Sigmoid colon (tissue), 4 donors: Measurements from ENCODE around the gene TCF7L1.

Experiments used
- EP300 ChIP-seq, 4 donors: sonication (generic); formaldehyde crosslinking; IDR thresholded peaks; one replicate each; pipeline ENCODE4 v1.6.1; 2017; ENCODE audit warnings: antibody characterized with exemption in 4 of 4
- POLR2A ChIP-seq, 2 donors: fragments of 450-650 bp; IDR thresholded peaks; one replicate each; pipeline ENCODE4 v1.6.1; 2016; ENCODE audit warnings: antibody characterized with exemption in 2 of 2, mild to moderate bottlenecking in 2 of 2, moderate library complexity in 2 of 2
- POLR2AphosphoS5 ChIP-seq, 4 donors: sonication (generic); formaldehyde crosslinking; IDR thresholded peaks; one replicate each; pipeline ENCODE4 v1.6.1; 2017; ENCODE audit warnings: antibody characterized with exemption in 4 of 4
- TF ChIP-seq, protein P1 (sequence below), 4 experiments: fragments of 450-650 bp in 3 of 4; fragments of 200-600 bp in 1 of 4; IDR thresholded peaks; one replicate each; pipeline ENCODE4 v1.5.1; 2016 to 2019; ENCODE audit warnings: antibody characterized with exemption in 4 of 4, mild to moderate bottlenecking in 3 of 4, moderate library complexity in 2 of 4

DNA sequence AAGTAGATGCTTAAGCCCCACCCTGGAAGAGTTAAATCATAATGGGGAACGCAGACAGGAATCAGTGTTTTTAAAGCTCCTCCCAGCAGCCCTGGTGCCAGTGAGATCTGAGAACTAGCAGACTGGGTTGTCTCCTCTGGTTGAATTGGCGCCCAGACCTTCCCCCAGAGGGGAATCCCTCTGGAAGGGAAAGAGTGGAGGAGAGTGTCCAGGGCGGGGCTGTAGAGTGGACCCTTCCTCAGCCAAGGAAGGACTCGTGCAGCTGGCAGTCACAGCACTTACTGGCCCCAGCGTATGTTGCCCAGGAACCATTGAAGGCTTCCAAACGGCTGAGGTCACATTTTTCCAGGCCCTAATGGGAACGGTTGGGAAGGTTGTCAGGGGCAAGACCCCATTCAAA, 132.1 kb downstream of the TCF7L1 start:
- TF ChIP-seq, protein P1, sequence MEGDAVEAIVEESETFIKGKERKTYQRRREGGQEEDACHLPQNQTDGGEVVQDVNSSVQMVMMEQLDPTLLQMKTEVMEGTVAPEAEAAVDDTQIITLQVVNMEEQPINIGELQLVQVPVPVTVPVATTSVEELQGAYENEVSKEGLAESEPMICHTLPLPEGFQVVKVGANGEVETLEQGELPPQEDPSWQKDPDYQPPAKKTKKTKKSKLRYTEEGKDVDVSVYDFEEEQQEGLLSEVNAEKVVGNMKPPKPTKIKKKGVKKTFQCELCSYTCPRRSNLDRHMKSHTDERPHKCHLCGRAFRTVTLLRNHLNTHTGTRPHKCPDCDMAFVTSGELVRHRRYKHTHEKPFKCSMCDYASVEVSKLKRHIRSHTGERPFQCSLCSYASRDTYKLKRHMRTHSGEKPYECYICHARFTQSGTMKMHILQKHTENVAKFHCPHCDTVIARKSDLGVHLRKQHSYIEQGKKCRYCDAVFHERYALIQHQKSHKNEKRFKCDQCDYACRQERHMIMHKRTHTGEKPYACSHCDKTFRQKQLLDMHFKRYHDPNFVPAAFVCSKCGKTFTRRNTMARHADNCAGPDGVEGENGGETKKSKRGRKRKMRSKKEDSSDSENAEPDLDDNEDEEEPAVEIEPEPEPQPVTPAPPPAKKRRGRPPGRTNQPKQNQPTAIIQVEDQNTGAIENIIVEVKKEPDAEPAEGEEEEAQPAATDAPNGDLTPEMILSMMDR (IDR thresholded peaks at IDR 0.05): no peak
- TF ChIP-seq POLR2A (IDR thresholded peaks at IDR 0.05): no peak
- TF ChIP-seq POLR2AphosphoS5 (IDR thresholded peaks at IDR 0.05): no peak
- no peak for TF ChIP-seq EP300 (IDR thresholded peaks at IDR 0.05)
